Uterus (tissue), 2 donors: ENCODE data around the gene PLSCR5.

Experiments used
- POLR2A ChIP-seq, 2 donors: fragments of 450-650 bp; IDR thresholded peaks; one replicate each; pipeline ENCODE4 v1.6.1; 2016; ENCODE audit warnings: antibody characterized with exemption in 2 of 2, mild to moderate bottlenecking in 1 of 2, moderate library complexity in 1 of 2
- TF ChIP-seq, protein P1 (sequence below), 4 experiments: fragments of 200-600 bp in 2 of 4; fragments of 450-650 bp in 2 of 4; sonication (generic) in 2 of 4; IDR thresholded peaks; one replicate each; pipeline ENCODE4 v1.5.1; 2016 to 2019; ENCODE audit warnings: antibody characterized with exemption in 4 of 4, mild to moderate bottlenecking in 2 of 4, moderate library complexity in 1 of 4

DNA sequence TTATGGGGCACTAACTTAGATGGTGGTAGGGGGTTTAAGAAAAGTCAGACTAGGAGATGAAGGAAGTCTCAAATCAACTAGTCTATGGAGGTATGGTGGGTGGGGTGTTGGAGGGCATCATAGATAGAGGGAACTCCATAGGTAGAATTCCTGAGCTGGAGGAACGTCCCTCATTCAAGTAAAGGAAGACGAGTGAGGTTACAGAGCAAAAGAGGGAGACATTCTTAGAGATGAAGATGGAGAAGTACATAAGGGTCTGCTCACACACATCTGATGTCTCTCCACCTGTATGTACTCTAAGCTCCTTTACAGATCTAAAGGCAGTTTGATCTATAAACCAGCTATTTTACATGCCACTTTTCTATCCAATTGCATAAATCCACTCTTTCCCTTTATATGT is 62.2 kb downstream of the PLSCR5 start:
- TF ChIP-seq, protein P1, sequence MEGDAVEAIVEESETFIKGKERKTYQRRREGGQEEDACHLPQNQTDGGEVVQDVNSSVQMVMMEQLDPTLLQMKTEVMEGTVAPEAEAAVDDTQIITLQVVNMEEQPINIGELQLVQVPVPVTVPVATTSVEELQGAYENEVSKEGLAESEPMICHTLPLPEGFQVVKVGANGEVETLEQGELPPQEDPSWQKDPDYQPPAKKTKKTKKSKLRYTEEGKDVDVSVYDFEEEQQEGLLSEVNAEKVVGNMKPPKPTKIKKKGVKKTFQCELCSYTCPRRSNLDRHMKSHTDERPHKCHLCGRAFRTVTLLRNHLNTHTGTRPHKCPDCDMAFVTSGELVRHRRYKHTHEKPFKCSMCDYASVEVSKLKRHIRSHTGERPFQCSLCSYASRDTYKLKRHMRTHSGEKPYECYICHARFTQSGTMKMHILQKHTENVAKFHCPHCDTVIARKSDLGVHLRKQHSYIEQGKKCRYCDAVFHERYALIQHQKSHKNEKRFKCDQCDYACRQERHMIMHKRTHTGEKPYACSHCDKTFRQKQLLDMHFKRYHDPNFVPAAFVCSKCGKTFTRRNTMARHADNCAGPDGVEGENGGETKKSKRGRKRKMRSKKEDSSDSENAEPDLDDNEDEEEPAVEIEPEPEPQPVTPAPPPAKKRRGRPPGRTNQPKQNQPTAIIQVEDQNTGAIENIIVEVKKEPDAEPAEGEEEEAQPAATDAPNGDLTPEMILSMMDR (IDR thresholded peaks at IDR 0.05): no peak
- TF ChIP-seq POLR2A (IDR thresholded peaks at IDR 0.05): no peak
